Measurements from ENCODE around the gene TRAPPC8. TPM values are rescaled to one million over a fixed set of nuclear protein-coding genes. Genes with fewer than 3 reads are reported as not detected.

TRAPPC8 gene
- total RNA-seq, 1 donor from 2014 or later = 31.5 TPM

GRCh38 chr18:31876707-31877106 lies 66.2 kb downstream of the TRAPPC8 start:
- DNase-seq (ENCODE audit: low read depth) = peak; percentile 5

GRCh38 chr18:31875301-31875700 lies 67.6 kb downstream of the TRAPPC8 start:
- no peak for FAIRE-seq
- Mint-ChIP-seq H3K27me3 (ENCODE audit: low read depth, unreplicated experiment) (no peaks in the 10 kb centered on the region), H3K9me3 (ENCODE audit: unreplicated experiment) (peaks cover 1% of the 10 kb centered on the region), H3K36me3 (ENCODE audit: low read depth, unreplicated experiment) (peaks cover 16% of the 10 kb centered on the region), H3K27ac (ENCODE audit: unreplicated experiment) (no peak overlapping the region), H3K4me3 (ENCODE audit: unreplicated experiment) (no peak overlapping the region), H3K4me1 (ENCODE audit: low read depth, unreplicated experiment) (peaks cover 5% of the 10 kb centered on the region)
- no peaks in the 10 kb centered on the region for H3K9me3 ChIP-seq (ENCODE audit: insufficient read depth, low read depth, low read length)
- H2AFZ ChIP-seq (ENCODE audit: low read depth, low read length) = no peak overlapping the region
- no peak for DNase-seq (ENCODE audit: low read depth)
- TF ChIP-seq CTCF (IDR thresholded peaks at IDR 0.05; ENCODE audit: insufficient read depth, low read depth, low read length) (no peak), EZH2 (IDR thresholded peaks at IDR 0.05; ENCODE audit: insufficient read depth, low read length) (no peak)
- peaks cover 5% of the 10 kb centered on the region for H3K4me1 ChIP-seq (ENCODE audit: insufficient read depth, low read length)
- peaks cover 9% of the 10 kb centered on the region for H3K79me2 ChIP-seq (ENCODE audit: insufficient read depth, low read length)
- no peak overlapping the region for H3K4me3 ChIP-seq (ENCODE audit: insufficient read depth, low read depth, low read length)
- no peaks in the 10 kb centered on the region for H3K27me3 ChIP-seq (ENCODE audit: insufficient read depth, low read length)
- no peak overlapping the region for H3K9ac ChIP-seq (ENCODE audit: low read length)
- H4K20me1 ChIP-seq (ENCODE audit: insufficient read depth, low read length) = peaks cover 7% of the 10 kb centered on the region
- H3K36me3 ChIP-seq (ENCODE audit: insufficient read depth, low read length) = peaks cover 12% of the 10 kb centered on the region
- no peak overlapping the region for H3K27ac ChIP-seq (ENCODE audit: low read depth, low read length)
- H3K4me2 ChIP-seq (ENCODE audit: low read length) = no peak overlapping the region

More at GRCh38 chr18:31876707-31877106, 66.2 kb downstream of the TRAPPC8 start:
- peak overlapping the region; percentile 26 for H3K4me2 ChIP-seq (ENCODE audit: low read length)
- H3K9ac ChIP-seq (ENCODE audit: low read length) = no peak overlapping the region
- H3K27me3 ChIP-seq (ENCODE audit: insufficient read depth, low read length) = no peaks in the 10 kb centered on the region
- no peaks in the 10 kb centered on the region for H3K27me3 Mint-ChIP-seq (ENCODE audit: low read depth, unreplicated experiment)
- TF ChIP-seq CTCF (IDR thresholded peaks at IDR 0.05; ENCODE audit: insufficient read depth, low read depth, low read length) (no peak), EZH2 (IDR thresholded peaks at IDR 0.05; ENCODE audit: insufficient read depth, low read length) (no peak)
- H2AFZ ChIP-seq (ENCODE audit: low read depth, low read length) = no peak overlapping the region
- no peaks in the 10 kb centered on the region for H3K9me3 ChIP-seq (ENCODE audit: insufficient read depth, low read depth, low read length)
- no peak overlapping the region for H3K27ac Mint-ChIP-seq (ENCODE audit: unreplicated experiment)
- H3K27ac ChIP-seq (ENCODE audit: low read depth, low read length) = peak overlapping the region; percentile 17
- peaks cover 10% of the 10 kb centered on the region for H4K20me1 ChIP-seq (ENCODE audit: insufficient read depth, low read length)
- H3K4me3 ChIP-seq (ENCODE audit: insufficient read depth, low read depth, low read length) = no peak overlapping the region
- peaks cover 5% of the 10 kb centered on the region for H3K4me1 ChIP-seq (ENCODE audit: insufficient read depth, low read length)
- H3K36me3 ChIP-seq (ENCODE audit: insufficient read depth, low read length) = peaks cover 18% of the 10 kb centered on the region
- no peak for FAIRE-seq
- peaks cover 21% of the 10 kb centered on the region for H3K36me3 Mint-ChIP-seq (ENCODE audit: low read depth, unreplicated experiment)
- H3K4me3 Mint-ChIP-seq (ENCODE audit: unreplicated experiment) = no peak overlapping the region
- H3K9me3 Mint-ChIP-seq (ENCODE audit: unreplicated experiment) = peaks cover 6% of the 10 kb centered on the region
- peaks cover 5% of the 10 kb centered on the region for H3K4me1 Mint-ChIP-seq (ENCODE audit: low read depth, unreplicated experiment)
- peaks cover 16% of the 10 kb centered on the region for H3K79me2 ChIP-seq (ENCODE audit: insufficient read depth, low read length)

- H3K27me3 Mint-ChIP-seq (ENCODE audit: low read depth, unreplicated experiment) = no peaks in the 10 kb centered on the region
These were observed 79.8 kb downstream of the TRAPPC8 start for GRCh38 chr18:31863103-31863502.

More at GRCh38 chr18:31863103-31863502, 79.8 kb downstream of the TRAPPC8 start:
- H3K4me1 Mint-ChIP-seq (ENCODE audit: low read depth, unreplicated experiment) = no peaks in the 10 kb centered on the region
- TF ChIP-seq EZH2 (IDR thresholded peaks at IDR 0.05; ENCODE audit: insufficient read depth, low read length) (no peak), CTCF (IDR thresholded peaks at IDR 0.05; ENCODE audit: insufficient read depth, low read depth, low read length) (no peak)
- Histone ChIP-seq H3K79me2 (ENCODE audit: insufficient read depth, low read length) (no peaks in the 10 kb centered on the region), H3K4me2 (ENCODE audit: low read length) (no peak overlapping the region), H4K20me1 (ENCODE audit: insufficient read depth, low read length) (no peaks in the 10 kb centered on the region), H3K4me3 (ENCODE audit: insufficient read depth, low read depth, low read length) (no peak overlapping the region), H3K36me3 (ENCODE audit: insufficient read depth, low read length) (peaks cover 7% of the 10 kb centered on the region), H3K9ac (ENCODE audit: low read length) (no peak overlapping the region), H3K27ac (ENCODE audit: low read depth, low read length) (no peak overlapping the region), H3K9me3 (ENCODE audit: insufficient read depth, low read depth, low read length) (no peaks in the 10 kb centered on the region), H2AFZ (ENCODE audit: low read depth, low read length) (no peak overlapping the region), H3K4me1 (ENCODE audit: insufficient read depth, low read length) (no peaks in the 10 kb centered on the region), H3K27me3 (ENCODE audit: insufficient read depth, low read length) (no peaks in the 10 kb centered on the region)
- H3K9me3 Mint-ChIP-seq (ENCODE audit: unreplicated experiment) = no peaks in the 10 kb centered on the region
- FAIRE-seq = no peak
- no peak for DNase-seq (ENCODE audit: low read depth)
- no peak overlapping the region for H3K4me3 Mint-ChIP-seq (ENCODE audit: unreplicated experiment)
- no peaks in the 10 kb centered on the region for H3K36me3 Mint-ChIP-seq (ENCODE audit: low read depth, unreplicated experiment)
- no peak overlapping the region for H3K27ac Mint-ChIP-seq (ENCODE audit: unreplicated experiment)
